Measurements from ENCODE around the gene AIP.

GRCh38 chr11:67514116-67514515 lies 31.3 kb downstream of the AIP start:
- TF ChIP-seq TARDBP (IDR thresholded peaks at IDR 0.05) (no peak), LEF1 (IDR thresholded peaks at IDR 0.05; ENCODE audit: borderline replicate concordance) (no peak), FOXA1 (IDR thresholded peaks at IDR 0.05) (no peak), CTBP1 (IDR thresholded peaks at IDR 0.05; ENCODE audit: borderline replicate concordance) (no peak), BHLHE40 (IDR thresholded peaks at IDR 0.05; ENCODE audit: borderline replicate concordance) (no peak)

All from HEK293T (cell line).